Endometrial microvascular endothelial cells (primary cell): ENCODE results near the gene INAFM1. TPM values are rescaled to one million over a fixed set of nuclear protein-coding genes. Genes with fewer than 3 reads are reported as not detected.

Experiments used
- in situ Hi-C: cut with HindIII; loops from 2 replicates; pipeline ENCODE4 v1.10.0; 2017; ENCODE audit warnings: low sequenced_read_pairs, low pct_unique_long_range_greater_than_20kb; ENCODE audit errors: inconsistent ontology term
- total RNA-seq: library from RNA; depleted of rRNA; stranded (reverse); fragments of >200 nt; gene quantifications from one replicate; pipeline ENCODE4 v1.2.3, GENCODE V29; 2015; ENCODE audit errors: inconsistent ontology term

INAFM1 gene
- total RNA-seq, 1 donor from 2014 or later, result not detected

GRCh38 chr19:47324502-47324901 lies 49.8 kb downstream of the INAFM1 start:
- in situ Hi-C loops, result no loop called here

Other genes starting within 250 kb of the INAFM1 start
- 46.5 TPM for gene TMEM160, start 226.3 kb upstream of the INAFM1 start, total RNA-seq
- 25.3 TPM for gene ZC3H4, start 161.1 kb upstream of the INAFM1 start, total RNA-seq
- gene SAE1, start 144.1 kb upstream of the INAFM1 start, total RNA-seq, result 247 TPM
- gene BBC3, start 43.7 kb upstream of the INAFM1 start, total RNA-seq, result 12.4 TPM
- gene CCDC9, start 18.4 kb upstream of the INAFM1 start, total RNA-seq, result 8.2 TPM
- not detected for gene C5AR1, start 35.0 kb downstream of the INAFM1 start, total RNA-seq
- gene C5AR2, start 57.3 kb downstream of the INAFM1 start, total RNA-seq, result not detected
- 20.0 TPM for gene DHX34, start 74.4 kb downstream of the INAFM1 start, total RNA-seq
- not detected for gene MEIS3, start 144.6 kb downstream of the INAFM1 start, total RNA-seq
- gene SLC8A2, start 197.0 kb downstream of the INAFM1 start, total RNA-seq, result not detected
- gene KPTN, start 209.3 kb downstream of the INAFM1 start, total RNA-seq, result 5.0 TPM
- gene NAPA, start 240.2 kb downstream of the INAFM1 start, total RNA-seq, result 138 TPM